ENCODE results near the gene PHACTR1.
"Not testable (repeated sequence)": the region's sequence is repeated elsewhere in the genome, so short reads cannot be mapped to it uniquely, and the experiment has no call there.

The PHACTR1 gene

DNA sequence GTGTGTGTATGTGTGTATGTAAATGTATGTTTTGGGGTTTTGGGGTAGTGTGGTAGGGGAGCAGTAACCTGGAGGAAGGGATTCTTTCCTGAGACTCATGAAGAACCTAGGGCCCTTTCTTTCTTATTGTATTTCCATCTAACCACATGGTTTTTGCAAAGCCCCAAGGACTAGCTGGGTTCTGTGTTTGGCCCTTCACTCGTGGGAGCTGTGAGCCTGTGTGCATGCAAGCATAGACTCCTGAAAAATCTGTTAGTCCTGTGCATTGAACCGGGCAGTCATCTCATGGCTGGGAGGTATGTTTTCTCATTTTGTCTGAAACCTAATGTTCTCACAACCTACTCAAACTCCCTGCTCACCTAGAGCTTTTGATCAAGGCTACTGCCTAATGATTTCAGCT lies 219.1 kb downstream of the PHACTR1 start:
- H3K4me3 ChIP-seq (ENCODE audit: low read depth, low read length): no peak overlapping the region
- DNase-seq (ENCODE audit: low read depth): no peak
- no peak for TF ChIP-seq CTCF (IDR thresholded peaks at IDR 0.05; ENCODE audit: control insufficient read depth, extremely low read depth, insufficient read depth)

- no peak for TF ChIP-seq CTCF (IDR thresholded peaks at IDR 0.05; ENCODE audit: control insufficient read depth, extremely low read depth, insufficient read depth)
- no peak overlapping the region for H3K4me3 ChIP-seq (ENCODE audit: low read depth, low read length)
- no peak for DNase-seq (ENCODE audit: low read depth)
Observed at GRCh38 chr6:12937971-12938370, 221.4 kb downstream of the PHACTR1 start.

- TF ChIP-seq CTCF (IDR thresholded peaks at IDR 0.05; ENCODE audit: control insufficient read depth, extremely low read depth, insufficient read depth): no peak
- H3K4me3 ChIP-seq (ENCODE audit: low read depth, low read length): no peak overlapping the region
- DNase-seq (ENCODE audit: low read depth): no peak
Observed at GRCh38 chr6:12939314-12939713, 222.7 kb downstream of the PHACTR1 start.

- no peak overlapping the region for H3K4me3 ChIP-seq (ENCODE audit: low read depth, low read length)
- no peak for DNase-seq (ENCODE audit: low read depth)
- TF ChIP-seq CTCF (IDR thresholded peaks at IDR 0.05; ENCODE audit: control insufficient read depth, extremely low read depth, insufficient read depth): no peak
Observed at GRCh38 chr6:12941422-12941821, 224.9 kb downstream of the PHACTR1 start.

DNA sequence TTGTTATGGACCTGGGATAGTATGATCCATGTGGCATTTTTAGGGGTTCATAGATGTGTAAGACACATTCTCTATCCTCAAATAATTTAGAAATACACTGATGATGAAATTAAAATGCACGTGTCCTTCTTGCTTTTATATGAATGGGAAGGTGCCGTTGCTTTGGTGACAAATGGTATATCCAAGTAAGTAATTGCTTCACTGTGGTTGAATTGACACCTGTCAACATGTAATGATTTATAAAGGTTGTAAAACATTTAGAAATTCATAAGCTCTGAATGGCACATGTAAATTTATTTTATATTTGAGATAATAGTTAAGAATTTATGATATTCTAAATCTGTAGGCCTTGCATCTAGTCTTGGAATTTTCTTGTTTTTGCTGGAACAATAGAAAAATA lies 227.0 kb downstream of the PHACTR1 start:
- no peak for DNase-seq (ENCODE audit: low read depth)
- no peak overlapping the region for H3K4me3 ChIP-seq (ENCODE audit: low read depth, low read length)
- TF ChIP-seq CTCF (IDR thresholded peaks at IDR 0.05; ENCODE audit: control insufficient read depth, extremely low read depth, insufficient read depth): no peak

GRCh38 chr6:12944001-12944400 lies 227.4 kb downstream of the PHACTR1 start:
- no peak overlapping the region for H3K4me3 ChIP-seq (ENCODE audit: low read depth, low read length)
- no peak for TF ChIP-seq CTCF (IDR thresholded peaks at IDR 0.05; ENCODE audit: control insufficient read depth, extremely low read depth, insufficient read depth)
- DNase-seq (ENCODE audit: low read depth): no peak

GRCh38 chr6:12944528-12944927 lies 228.0 kb downstream of the PHACTR1 start:
- not testable (repeated sequence) for DNase-seq (ENCODE audit: low read depth); H3K4me3 ChIP-seq (ENCODE audit: low read depth, low read length)

Data from LNCaP clone FGC (cell line).